Measurements from ENCODE around the gene RDH16.
"Not testable (repeated sequence)": the region's sequence is repeated elsewhere in the genome, so short reads cannot be mapped to it uniquely, and the experiment has no call there.

RDH16 gene

DNA sequence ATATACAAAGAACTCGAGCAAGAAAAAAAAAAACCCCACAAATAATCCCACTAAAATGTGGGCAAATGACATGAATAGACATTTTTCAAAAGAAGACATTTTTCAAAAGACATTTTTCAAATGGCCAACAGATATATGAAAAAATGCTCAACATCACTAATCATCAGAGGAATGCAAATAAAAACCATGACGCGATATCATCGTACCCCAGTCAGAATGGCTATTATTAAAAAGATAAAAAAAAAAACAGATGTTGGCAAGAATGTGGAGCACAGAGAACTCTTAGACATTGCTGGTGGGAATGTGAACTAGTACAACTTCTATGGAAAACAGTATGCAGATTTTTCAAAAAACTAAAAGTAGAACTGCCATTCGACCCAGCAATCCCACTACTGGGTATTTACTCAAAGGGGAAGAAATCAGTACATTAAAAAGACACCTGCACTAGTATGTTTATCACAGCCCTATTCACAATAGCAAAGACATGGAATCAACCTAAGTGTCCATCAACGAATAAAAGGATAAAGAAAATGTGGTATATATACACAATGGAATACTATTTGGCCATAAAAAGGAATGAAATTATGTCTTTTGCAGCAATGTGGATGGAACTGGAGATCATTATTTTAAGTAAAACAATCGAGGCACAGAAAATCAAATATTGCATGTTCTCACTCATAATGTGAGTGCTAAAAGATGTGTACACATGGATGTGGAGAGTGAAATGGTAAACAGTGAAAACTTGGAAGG, 32.6 kb upstream of the RDH16 start:
- no peak for DNase-seq (ENCODE audit: low read depth in 1 of 2, low spot score in 1 of 2)

DNA sequence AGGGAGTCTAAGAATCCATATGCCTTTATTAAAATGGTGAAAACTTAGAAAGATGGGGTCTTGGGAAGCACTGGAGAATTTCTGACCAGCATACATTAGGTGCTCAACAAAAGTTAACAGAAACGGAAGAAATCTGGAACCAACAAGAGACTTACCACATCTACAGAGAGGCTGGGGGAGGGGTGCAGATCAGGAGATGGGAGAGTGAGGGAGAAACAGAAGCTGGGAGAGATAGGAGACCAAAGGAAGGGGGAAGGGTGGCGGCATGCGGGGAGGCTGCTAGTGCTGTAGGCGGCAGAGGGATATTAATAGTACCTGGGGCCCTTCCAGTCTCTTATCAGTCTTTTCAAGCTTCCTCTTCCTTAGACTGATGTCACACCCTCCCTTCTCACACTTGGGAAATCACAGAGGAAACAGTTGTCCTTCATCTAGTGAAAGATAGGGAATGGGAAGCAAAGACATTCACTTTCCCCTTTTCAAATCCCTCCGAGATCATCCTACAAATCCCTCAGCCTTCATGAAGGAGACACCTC, 30.9 kb upstream of the RDH16 start:
- DNase-seq (ENCODE audit: low read depth in 1 of 2, low spot score in 1 of 2), result no peak

- peak; percentile 46 to 66 for DNase-seq (ENCODE audit: low read depth in 1 of 2, low spot score in 1 of 2)
Measured at GRCh38 chr12:56987551-56988053, 30.2 kb upstream of the RDH16 start.

DNA sequence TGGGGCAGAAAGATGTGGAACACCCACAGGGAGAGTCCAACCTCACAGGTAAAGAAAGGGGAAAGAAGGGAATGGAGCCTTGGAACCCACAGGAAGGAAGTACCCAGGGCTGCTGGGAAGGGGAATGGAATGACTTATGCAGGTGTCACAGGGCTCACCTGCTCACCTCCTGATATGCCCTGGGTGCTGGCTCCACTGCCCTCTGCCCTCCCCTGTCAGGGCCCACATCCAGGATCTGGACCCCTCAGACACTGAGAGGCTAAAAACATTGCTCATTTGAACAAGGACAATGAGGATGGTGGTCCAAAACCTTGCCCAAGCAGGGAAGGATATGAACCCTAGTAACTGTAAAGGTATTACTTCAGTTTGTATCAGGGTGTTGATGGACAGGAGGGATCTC, 29.6 kb upstream of the RDH16 start:
- DNase-seq (ENCODE audit: low read depth in 1 of 2, low spot score in 1 of 2), result no peak

DNA sequence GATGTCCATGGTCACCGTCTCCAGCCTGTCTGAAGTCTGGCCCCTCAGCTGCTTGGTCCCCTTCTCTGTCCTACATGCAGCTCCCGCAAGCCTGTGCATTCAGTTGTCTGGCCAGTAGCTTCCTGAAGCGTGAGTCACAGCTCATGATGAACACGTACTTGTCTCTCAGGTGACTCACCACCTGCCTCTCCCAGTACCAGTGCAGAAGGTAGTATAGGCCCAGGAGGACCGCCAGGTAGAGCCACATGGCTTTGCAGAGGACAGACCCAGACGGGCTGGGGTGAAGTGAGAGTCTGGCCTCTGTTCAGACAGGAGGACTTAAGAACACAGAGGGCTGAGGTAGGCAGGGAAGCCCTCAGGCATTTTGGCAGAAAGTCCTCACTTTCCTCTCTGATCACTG, 28.3 kb upstream of the RDH16 start:
- not testable (repeated sequence) for DNase-seq (ENCODE audit: low read depth in 1 of 2, low spot score in 1 of 2)

DNA sequence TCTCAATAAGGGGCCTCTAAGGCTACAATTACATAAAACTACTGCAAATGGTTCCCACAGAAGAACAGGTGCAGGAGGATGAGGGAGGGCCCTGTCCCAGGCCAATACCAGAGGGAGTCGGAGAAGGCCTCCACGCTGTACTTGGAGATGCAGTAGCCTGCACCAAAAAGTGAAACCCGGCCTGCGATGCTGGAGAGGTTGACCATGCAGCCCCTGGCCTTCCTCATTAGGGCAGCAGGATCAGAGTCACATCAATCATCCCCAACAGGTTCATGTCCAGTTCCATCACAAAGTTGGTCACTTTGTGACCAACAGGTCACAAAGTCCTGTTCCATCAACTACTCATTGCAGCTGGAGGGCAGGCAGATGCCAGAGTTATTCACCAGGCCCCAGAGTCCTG, 26.0 kb upstream of the RDH16 start:
- no peak for DNase-seq (ENCODE audit: low read depth in 1 of 2, low spot score in 1 of 2)

- not testable (repeated sequence) for DNase-seq (ENCODE audit: low read depth in 1 of 2, low spot score in 1 of 2)
Measured at GRCh38 chr12:56982578-56983236, 25.3 kb upstream of the RDH16 start.

- no peak for DNase-seq (ENCODE audit: low read depth in 1 of 2, low spot score in 1 of 2)
Measured at GRCh38 chr12:56980941-56981530, 23.6 kb upstream of the RDH16 start.

DNA sequence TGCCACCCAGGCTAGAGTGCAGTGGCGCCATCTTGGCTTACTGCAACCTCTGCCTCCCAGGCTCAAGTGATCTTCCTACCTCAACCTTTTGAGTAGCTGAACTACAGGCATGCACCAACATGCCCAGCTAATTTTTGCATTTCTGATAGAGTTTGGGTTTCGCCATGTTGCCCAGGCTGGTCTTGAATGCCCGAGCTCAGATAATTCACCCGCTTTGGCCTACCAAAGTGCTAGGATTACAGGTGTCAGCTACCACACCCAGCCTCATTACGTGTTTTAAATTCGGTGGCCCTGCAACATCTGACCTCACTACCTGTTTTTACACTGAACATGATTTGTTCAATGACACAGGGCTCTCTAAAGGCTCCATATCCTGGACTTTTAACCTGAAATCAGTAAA, 22.9 kb upstream of the RDH16 start:
- DNase-seq (ENCODE audit: low read depth in 1 of 2, low spot score in 1 of 2), result no peak

DNA sequence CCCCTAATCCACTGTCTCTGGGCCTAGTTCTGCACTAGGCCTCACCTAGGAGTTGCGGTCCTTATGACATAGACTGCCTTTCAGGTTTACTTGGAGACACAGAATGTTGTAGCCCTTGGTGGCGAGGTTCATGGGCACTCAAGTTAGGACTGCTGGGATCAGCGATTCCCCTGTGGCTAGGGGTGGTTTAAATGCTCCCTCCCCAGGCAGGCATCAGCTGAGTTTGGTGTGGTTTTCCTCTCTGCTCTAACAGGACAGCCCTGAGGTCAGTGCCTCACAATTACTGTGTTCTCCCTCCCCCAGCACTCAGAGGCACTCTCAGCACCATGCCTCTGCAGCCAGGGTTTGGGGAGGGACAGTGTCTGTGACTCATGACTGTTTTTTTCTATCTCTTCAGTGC, 22.2 kb upstream of the RDH16 start:
- no peak for DNase-seq (ENCODE audit: low read depth in 1 of 2, low spot score in 1 of 2)

- DNase-seq (ENCODE audit: low read depth in 1 of 2, low spot score in 1 of 2), result no peak
Measured at GRCh38 chr12:56978397-56979138, 21.2 kb upstream of the RDH16 start.

DNA sequence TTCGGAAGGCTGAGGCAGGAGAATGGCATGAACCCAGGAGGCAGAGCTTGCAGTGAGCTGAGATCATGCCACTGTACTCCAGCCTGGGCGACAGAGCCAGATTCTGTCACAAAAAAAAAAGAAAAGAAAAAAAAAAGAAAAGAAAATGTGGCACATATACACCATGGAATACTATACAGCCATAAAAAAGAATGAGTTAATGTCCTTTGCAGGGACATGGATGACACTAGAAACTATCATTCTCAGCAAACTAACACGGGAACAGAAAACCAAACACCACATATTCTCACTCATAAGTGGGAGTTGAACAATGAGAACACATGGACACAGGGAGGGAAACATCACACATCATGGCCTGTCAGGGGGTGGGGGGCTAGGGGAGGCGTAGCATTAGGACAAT, 20.0 kb upstream of the RDH16 start:
- not testable (repeated sequence) for DNase-seq (ENCODE audit: low read depth in 1 of 2, low spot score in 1 of 2)

- DNase-seq (ENCODE audit: low read depth in 1 of 2, low spot score in 1 of 2), result not testable (repeated sequence)
Measured at GRCh38 chr12:56974224-56974623, 16.8 kb upstream of the RDH16 start.

GRCh38 chr12:56968910-56969309, 11.5 kb upstream of the RDH16 start:
- not testable (repeated sequence) for DNase-seq (ENCODE audit: low read depth in 1 of 2, low spot score in 1 of 2)

- DNase-seq (ENCODE audit: low read depth in 1 of 2, low spot score in 1 of 2), result not testable (repeated sequence)
Measured at GRCh38 chr12:56965997-56966642, 8.7 kb upstream of the RDH16 start.

- DNase-seq (ENCODE audit: low read depth in 1 of 2, low spot score in 1 of 2), result not testable (repeated sequence)
Measured at GRCh38 chr12:56965124-56965523, 7.7 kb upstream of the RDH16 start.

- DNase-seq (ENCODE audit: low read depth in 1 of 2, low spot score in 1 of 2), result not testable (repeated sequence)
Measured at GRCh38 chr12:56963557-56963956, 6.1 kb upstream of the RDH16 start.

GRCh38 chr12:56962247-56962646, 4.8 kb upstream of the RDH16 start:
- not testable (repeated sequence) for DNase-seq (ENCODE audit: low read depth in 1 of 2, low spot score in 1 of 2)

DNA sequence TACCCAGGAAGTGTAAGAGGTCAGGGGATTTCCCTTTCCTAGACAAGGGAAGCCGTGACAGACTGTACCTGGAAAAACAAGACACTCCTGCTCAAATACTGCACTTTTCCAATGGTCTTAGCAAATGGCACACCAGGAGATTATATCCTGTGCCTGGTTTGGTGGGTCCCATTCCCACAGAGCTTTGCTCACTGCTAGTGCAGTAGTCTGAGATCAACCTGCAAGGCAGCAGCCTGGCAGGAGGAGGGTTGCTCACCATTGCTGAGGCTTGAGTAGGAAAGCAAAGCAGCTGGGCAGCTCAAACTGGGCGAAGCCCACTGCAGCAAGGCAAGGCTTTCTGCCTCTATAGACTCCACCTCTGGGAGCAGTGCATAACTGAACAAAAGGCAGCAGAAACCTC, 1.0 kb upstream of the RDH16 start:
- no peak for DNase-seq (ENCODE audit: low read depth in 1 of 2, low spot score in 1 of 2)

- DNase-seq (ENCODE audit: low read depth in 1 of 2, low spot score in 1 of 2), result no peak
Measured at GRCh38 chr12:56955631-56956256, 1.7 kb downstream of the RDH16 start.
